Fibroblast of lung (primary cell): Measurements from ENCODE around the gene ZNF143.

Experiments
- CTCF ChIP-seq, 2 donors: IDR thresholded peaks in 1 of 2; conservative IDR thresholded peaks in 1 of 2; 1 replicate in 1 of 2; 2 replicates in 1 of 2; pipeline ENCODE4 v1.5.1; 2011 to 2012; ENCODE audit warnings: low read length in 2 of 2, control low read depth in 1 of 2, inconsistent platforms in 1 of 2, low read depth in 1 of 2, mild to moderate bottlenecking in 1 of 2
- EZH2 ChIP-seq: IDR thresholded peaks from 2 replicates; pipeline ENCODE4 v1.5.1; 2012; ENCODE audit warnings: low read length, control low read depth, mild to moderate bottlenecking; ENCODE audit errors: missing control alignments

GRCh38 chr11:9538548-9538947, 77.7 kb downstream of the ZNF143 start:
- TF ChIP-seq CTCF (conservative IDR thresholded peaks at IDR 0.05 in 1 of 2, IDR thresholded peaks at IDR 0.05 in 1 of 2; ENCODE audit: low read depth in 1 of 2, low read length in 2 of 2) (no peak), EZH2 (no peak)
